ENCODE measurements around the gene PPIL1.

PPIL1 gene

DNA sequence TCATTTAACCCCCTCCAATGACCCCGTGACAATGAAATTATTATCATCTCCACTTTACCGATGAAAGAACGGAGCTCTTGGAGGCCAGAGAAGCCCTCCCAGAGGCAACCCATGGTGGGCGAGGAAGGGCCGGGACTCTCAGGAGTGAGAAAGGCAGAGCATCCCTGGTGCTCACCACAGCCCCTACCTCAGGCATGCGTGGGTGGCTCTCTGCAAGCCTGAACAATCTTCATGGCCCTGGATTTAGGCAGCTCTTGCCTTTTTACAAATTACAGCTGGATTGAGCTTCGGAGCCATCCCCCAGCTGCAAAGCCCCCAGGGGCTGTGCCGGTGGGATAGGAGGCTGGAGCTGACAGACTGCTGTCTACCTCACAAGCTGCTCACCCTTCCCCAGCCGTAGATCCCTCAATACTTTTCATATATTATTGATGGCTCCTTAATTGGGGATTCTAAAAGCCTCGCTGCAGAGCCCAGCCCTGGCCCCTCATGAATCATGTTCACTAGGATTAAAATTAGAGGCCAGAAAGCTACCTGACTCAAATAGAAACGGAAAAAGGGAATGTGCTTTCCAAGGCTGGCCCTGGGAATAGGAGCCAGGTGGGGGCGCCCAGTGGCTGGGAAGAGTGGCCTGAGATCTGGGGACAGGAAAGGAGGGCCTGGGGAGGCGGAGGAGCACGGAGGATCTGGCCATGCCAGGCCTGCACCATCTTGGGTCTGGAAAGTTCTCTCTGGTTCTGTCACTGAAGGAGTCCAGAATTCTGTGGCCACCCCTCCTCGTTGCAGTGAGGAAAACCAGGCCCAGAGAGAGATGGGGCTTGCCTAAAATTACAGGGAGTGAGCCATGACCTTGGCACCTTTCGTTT is 64.4 kb downstream of the PPIL1 start (continued):
- TF ChIP-seq ZNF292 (tag by site-specific recombination; IDR thresholded peaks at IDR 0.05; ENCODE audit: borderline replicate concordance, low read depth) (no peak), TRIM28 (IDR thresholded peaks at IDR 0.05; ENCODE audit: borderline replicate concordance, low read length) (no peak), PRDM2 (tag by site-specific recombination; IDR thresholded peaks at IDR 0.05; ENCODE audit: borderline replicate concordance) (no peak), ZNF561 (tag by site-specific recombination; IDR thresholded peaks at IDR 0.05; ENCODE audit: borderline replicate concordance) (no peak)

DNA sequence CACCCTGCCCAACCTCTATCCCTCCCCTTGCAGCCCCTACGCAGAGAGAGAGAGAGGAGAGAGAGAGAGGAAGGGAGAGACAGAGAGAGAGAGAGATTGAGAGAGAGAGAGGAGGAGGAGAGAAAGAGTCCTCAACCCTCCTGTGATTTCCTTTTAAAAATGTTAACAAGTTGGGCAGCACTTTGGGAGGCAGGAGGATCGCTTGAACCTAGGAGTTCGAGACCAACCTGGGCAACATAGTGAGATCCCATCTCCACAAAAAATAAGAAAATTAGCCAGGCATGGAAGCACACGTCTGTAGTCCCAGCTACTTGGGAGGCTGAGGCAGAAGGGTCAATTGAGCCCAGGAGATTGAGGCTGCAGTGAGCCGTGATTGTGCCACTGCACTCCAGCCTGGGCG is 65.4 kb downstream of the PPIL1 start:
- ChIA-PET CTCF (interaction anchor here (0.6 to 4.3 kb wide), 5 partner anchors 23 to 209 kb away, joined by 3 to 49 read pairs (median 17); no protein-coding TSS in a partner anchor), POLR2A (no interaction called here)
- Histone ChIP-seq H3K4me1 (ENCODE audit: control insufficient read depth, insufficient read depth, low read length) (peaks cover 3% of the 10 kb centered on the region; the same call in 1 of the 2 replicates), H3K4me3 (ENCODE audit: low read depth, low read length) (no peak overlapping the region), H3K27ac (ENCODE audit: extremely low read depth, low read depth, low read length) (no peak overlapping the region), H3K9me3 (ENCODE audit: control insufficient read depth, insufficient read depth, low read depth, low read length) (no peaks in the 10 kb centered on the region), H3K36me3 (ENCODE audit: control insufficient read depth in 2 of 2, insufficient read depth in 1 of 2, low read length in 2 of 2) (no peaks in the 10 kb centered on the region)
- TF ChIP-seq ZNF121 (tag by site-specific recombination; IDR thresholded peaks at IDR 0.05) = peak; percentile 72; the same call in 1 of the 2 replicates
- TF ChIP-seq HOXD13 (CRISPR knock-in tag; IDR thresholded peaks at IDR 0.05; ENCODE audit: borderline replicate concordance) = 0 out of 2 replicates have a peak, but pooled peaks have one; percentile 18
- TF ChIP-seq, protein P1, sequence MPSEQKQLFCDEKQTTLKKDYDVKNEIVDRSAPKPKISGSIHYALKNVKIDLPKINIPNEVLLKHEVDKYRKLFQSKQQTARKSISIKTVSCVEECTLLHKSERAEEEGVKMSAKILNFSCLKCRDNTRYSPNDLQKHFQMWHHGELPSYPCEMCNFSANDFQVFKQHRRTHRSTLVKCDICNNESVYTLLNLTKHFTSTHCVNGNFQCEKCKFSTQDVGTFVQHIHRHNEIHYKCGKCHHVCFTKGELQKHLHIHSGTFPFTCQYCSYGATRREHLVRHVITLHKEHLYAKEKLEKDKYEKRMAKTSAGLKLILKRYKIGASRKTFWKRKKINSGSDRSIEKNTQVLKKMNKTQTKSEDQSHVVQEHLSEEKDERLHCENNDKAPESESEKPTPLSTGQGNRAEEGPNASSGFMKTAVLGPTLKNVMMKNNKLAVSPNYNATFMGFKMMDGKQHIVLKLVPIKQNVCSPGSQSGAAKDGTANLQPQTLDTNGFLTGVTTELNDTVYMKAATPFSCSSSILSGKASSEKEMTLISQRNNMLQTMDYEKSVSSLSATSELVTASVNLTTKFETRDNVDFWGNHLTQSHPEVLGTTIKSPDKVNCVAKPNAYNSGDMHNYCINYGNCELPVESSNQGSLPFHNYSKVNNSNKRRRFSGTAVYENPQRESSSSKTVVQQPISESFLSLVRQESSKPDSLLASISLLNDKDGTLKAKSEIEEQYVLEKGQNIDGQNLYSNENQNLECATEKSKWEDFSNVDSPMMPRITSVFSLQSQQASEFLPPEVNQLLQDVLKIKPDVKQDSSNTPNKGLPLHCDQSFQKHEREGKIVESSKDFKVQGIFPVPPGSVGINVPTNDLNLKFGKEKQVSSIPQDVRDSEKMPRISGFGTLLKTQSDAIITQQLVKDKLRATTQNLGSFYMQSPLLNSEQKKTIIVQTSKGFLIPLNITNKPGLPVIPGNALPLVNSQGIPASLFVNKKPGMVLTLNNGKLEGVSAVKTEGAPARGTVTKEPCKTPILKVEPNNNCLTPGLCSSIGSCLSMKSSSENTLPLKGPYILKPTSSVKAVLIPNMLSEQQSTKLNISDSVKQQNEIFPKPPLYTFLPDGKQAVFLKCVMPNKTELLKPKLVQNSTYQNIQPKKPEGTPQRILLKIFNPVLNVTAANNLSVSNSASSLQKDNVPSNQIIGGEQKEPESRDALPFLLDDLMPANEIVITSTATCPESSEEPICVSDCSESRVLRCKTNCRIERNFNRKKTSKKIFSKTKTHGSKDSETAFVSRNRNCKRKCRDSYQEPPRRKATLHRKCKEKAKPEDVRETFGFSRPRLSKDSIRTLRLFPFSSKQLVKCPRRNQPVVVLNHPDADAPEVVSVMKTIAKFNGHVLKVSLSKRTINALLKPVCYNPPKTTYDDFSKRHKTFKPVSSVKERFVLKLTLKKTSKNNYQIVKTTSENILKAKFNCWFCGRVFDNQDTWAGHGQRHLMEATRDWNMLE (tag by site-specific recombination; conservative IDR thresholded peaks at IDR 0.05; ENCODE audit: low read depth) = no peak
- TF ChIP-seq ZNF596 (tag by site-specific recombination; IDR thresholded peaks at IDR 0.05) = peak; percentile 62
- no peak for TF ChIP-seq ZNF391 (tag by site-specific recombination; IDR thresholded peaks at IDR 0.05; ENCODE audit: borderline replicate concordance, low read depth)
- no peak for TF ChIP-seq ZNF175 (tag by site-specific recombination; IDR thresholded peaks at IDR 0.05)

- peaks cover 3% of the 10 kb centered on the region; the same call in 1 of the 2 replicates for H3K4me1 ChIP-seq (ENCODE audit: control insufficient read depth, insufficient read depth, low read length)
- no peak overlapping the region for H3K4me3 ChIP-seq (ENCODE audit: low read depth, low read length)
- no peak overlapping the region for H3K27ac ChIP-seq (ENCODE audit: extremely low read depth, low read depth, low read length)
- CTCF ChIA-PET = interaction anchor here (0.6 to 4.3 kb wide), 2 partner anchors 42 to 193 kb away, joined by 3 to 49 read pairs; no protein-coding TSS in a partner anchor
- no peaks in the 10 kb centered on the region for H3K36me3 ChIP-seq (ENCODE audit: control insufficient read depth in 2 of 2, insufficient read depth in 1 of 2, low read length in 2 of 2)
- no peaks in the 10 kb centered on the region for H3K9me3 ChIP-seq (ENCODE audit: control insufficient read depth, insufficient read depth, low read depth, low read length)
- POLR2A ChIA-PET = no interaction called here
- no peak for TF ChIP-seq ZNF558 (tag by site-specific recombination; IDR thresholded peaks at IDR 0.05)
- 0 out of 2 replicates have a peak, but pooled peaks have one; percentile 21 for TF ChIP-seq ZNF768 (tag by site-specific recombination; IDR thresholded peaks at IDR 0.05)
- no peak for TF ChIP-seq KLF8 (tag by site-specific recombination; IDR thresholded peaks at IDR 0.05)
Observed at GRCh38 chr6:36808634-36809033, 66.0 kb downstream of the PPIL1 start.

Measured in HEK293 (cell line).